ENCODE results near the gene XRCC1.

DNA sequence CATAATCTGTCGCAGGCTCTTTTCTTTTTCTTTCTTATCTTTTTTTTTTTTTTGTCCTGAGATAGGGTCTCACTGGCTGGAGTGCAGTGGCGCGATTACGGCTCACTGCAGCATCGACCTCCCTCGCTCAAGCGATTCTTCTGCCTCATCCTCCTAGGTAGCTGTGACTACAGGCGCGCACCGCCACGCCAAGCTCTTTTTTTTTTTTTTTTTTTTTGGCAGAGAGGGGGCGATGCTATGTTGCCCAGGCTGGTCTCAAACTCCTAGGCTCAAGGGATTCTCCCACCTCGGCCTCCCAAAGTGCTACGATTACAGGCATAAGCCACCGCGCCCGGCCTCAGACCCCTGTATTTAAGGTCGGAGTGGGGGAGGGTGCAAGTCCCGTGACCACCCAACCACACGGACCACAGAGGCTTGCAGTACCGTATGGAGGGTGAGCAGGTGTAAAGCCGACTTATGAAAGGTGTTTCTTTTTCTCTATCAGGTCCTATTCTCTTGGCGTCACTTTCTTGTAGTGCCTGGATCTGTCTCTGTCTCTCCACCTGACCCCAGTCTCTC, 72.8 kb downstream of the XRCC1 start:
- TF ChIP-seq CTCF (IDR thresholded peaks at IDR 0.05; ENCODE audit: low read length) = no peak
- no peak for TF ChIP-seq EZH2 (optimal IDR thresholded peaks at IDR 0.05; ENCODE audit: low read depth, low read length)
